Muscle layer of duodenum (tissue), 2 donors: Measurements from ENCODE around the gene RAB11FIP3.
A peak's percentile ranks its signal among the peaks of the same experiment; 100 is the strongest.

Experiments
- H3K27ac ChIP-seq: one replicate; pipeline ENCODE4 v1.7.0; 2013; ENCODE audit warnings: mild to moderate bottlenecking, low read length
- H3K27me3 ChIP-seq: one replicate; pipeline ENCODE4 v1.7.0; 2013; ENCODE audit warnings: low read depth, mild to moderate bottlenecking, control low read depth, low read length
- H3K36me3 ChIP-seq, 2 donors: one replicate each; pipeline ENCODE4 v1.7.0; 2013; ENCODE audit warnings: low read length in 2 of 2, control low read depth in 1 of 2, mild to moderate bottlenecking in 1 of 2; ENCODE audit not compliant: insufficient read depth in 2 of 2, control insufficient read depth in 1 of 2
- H3K4me1 ChIP-seq, 2 donors: one replicate each; pipeline ENCODE4 v1.7.0; 2013; ENCODE audit warnings: low read length in 2 of 2, mild to moderate bottlenecking in 2 of 2, control low read depth in 1 of 2, moderate library complexity in 1 of 2; ENCODE audit not compliant: insufficient read depth in 2 of 2, control insufficient read depth in 1 of 2
- H3K4me3 ChIP-seq, 2 donors: one replicate each; pipeline ENCODE4 v1.7.0; 2013; ENCODE audit warnings: low read length in 2 of 2, low read depth in 1 of 2, mild to moderate bottlenecking in 1 of 2
- H3K9me3 ChIP-seq, 2 donors: one replicate each; pipeline ENCODE4 v1.7.0; 2013; ENCODE audit warnings: low read length in 2 of 2, control low read depth in 1 of 2, mild to moderate bottlenecking in 1 of 2; ENCODE audit not compliant: control insufficient read depth in 1 of 2
- donor health status: healthy.

The RAB11FIP3 gene

DNA sequence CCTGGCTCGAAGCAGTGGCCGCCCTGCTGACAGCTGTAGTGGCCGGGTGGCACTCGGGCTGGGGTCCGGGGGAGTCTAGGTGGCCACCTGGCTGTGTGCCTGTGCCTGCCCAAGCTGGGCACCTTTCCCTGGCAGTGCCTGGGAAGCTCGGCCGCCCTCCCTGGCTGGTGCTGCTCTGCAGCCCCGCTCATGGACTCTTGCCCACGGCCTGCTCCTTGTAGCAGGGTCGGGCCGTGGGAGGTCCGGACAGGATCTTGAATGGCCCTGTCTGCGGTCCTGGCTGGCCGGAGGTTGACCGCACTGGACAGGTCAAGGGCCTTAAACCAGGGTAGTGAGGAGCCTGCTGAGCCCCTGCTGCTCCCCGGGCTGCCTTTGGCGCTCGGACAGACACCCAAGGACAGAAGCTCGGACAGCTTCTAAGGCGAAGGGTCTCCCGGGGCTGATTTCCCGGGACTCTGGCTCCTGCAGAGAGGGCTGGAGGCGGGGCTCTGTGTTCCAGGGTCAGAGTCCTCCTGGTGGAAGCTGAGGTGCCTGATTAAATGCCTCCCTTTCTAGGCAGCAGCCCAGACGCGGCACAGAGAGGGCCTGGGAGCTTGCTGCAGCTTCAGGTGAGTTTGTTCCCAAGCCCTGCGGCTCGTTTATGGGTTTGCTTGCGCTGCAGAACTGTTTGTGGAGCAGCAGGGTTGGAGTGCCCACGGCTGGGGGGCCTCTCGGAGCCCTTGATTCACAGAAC, 108.1 kb downstream of the RAB11FIP3 start:
- no peaks in the 10 kb centered on the region for H3K9me3 ChIP-seq
- H3K27me3 ChIP-seq, result no peaks in the 10 kb centered on the region
- no peak overlapping the region for H3K27ac ChIP-seq
- H3K4me1 ChIP-seq, result peaks cover 0 to 20% of the 10 kb centered on the region in 2 donors
- H3K36me3 ChIP-seq, result peaks cover 0 to 23% of the 10 kb centered on the region in 2 donors
- H3K4me3 ChIP-seq, result no peak overlapping the region

DNA sequence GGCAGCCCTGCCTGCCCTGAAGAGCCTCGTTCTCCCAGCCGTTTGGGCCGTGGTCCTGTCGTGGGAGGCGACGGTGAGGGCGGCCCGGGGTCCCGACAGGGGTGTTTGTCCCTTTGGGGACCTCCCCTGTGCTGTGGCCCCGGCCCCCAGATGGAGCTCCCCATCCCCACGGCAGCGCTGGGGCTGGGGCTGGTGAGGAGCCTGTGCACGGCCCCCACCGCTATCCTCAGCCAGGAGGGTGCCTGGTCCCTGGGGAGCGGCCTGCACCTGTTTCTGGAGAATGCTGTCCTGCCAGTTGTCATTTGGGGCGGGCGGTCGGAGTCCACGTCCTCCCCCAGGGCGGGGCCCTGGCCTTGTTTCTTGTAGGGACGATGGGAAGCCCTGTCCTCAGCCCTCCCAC, 108.7 kb downstream of the RAB11FIP3 start:
- H3K27ac ChIP-seq, result peak overlapping the region; percentile 31
- H3K4me3 ChIP-seq, result no peak overlapping the region
- no peaks in the 10 kb centered on the region for H3K9me3 ChIP-seq
- peaks cover 0 to 23% of the 10 kb centered on the region in 2 donors for H3K36me3 ChIP-seq
- H3K4me1 ChIP-seq, result peaks cover 0 to 14% of the 10 kb centered on the region in 2 donors
- no peaks in the 10 kb centered on the region for H3K27me3 ChIP-seq

- Histone ChIP-seq H3K4me3 (no peak overlapping the region), H3K27ac (peak overlapping the region; percentile 31), H3K4me1 (peaks cover 0 to 7% of the 10 kb centered on the region in 2 donors), H3K27me3 (no peaks in the 10 kb centered on the region), H3K9me3 (no peaks in the 10 kb centered on the region), H3K36me3 (peaks cover 0 to 23% of the 10 kb centered on the region in 2 donors)
These were observed 109.5 kb downstream of the RAB11FIP3 start for GRCh38 chr16:534856-535445.

DNA sequence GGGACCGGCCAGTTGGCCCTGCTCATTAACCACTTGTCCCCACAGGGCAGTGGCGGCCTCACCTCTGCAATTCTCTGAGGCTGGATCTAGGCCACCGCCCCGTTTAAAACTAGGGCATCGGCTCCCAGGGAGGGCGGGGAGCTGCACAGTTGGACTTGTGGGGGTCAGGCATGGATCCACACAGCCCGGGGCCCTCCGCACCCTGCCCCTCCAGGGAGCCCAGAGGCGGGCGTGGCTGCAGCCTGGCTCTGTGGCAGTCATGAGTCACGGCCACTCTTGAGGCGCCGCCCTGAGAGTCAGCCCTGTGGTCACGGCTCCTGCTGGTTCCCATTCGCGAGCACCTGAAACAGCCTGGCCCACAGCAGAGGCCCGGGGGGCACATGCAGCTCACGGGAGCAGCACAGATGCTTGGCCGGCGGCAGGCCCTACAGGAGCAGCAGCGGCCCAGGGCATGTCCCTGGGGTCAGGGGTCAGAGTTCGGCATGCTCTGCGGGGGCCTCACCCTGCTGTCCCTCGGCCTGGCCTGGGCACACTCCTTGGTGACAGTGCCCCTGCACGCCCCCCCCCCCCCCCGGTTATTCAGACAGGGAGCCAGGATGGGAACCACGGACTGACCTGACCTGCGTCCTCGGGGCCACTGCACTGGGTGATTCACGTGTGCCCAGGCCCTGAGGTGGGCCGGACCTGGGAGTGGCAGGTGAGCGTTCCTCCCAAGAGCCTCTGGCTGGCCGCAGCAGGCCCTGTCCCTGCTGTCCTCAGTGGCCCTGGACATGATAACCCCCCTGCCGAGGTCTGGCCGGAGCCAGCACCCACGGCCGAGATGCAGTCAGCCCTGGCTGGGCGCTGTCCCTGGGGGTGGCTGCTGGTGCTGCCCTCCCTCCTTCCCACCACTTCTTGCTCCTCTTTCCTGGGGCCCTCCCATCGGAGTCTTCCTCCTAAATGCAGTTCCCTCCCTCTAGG, 110.3 kb downstream of the RAB11FIP3 start:
- no peak overlapping the region for H3K27ac ChIP-seq
- H3K36me3 ChIP-seq, result peaks cover 0 to 23% of the 10 kb centered on the region in 2 donors
- no peaks in the 10 kb centered on the region for H3K27me3 ChIP-seq
- H3K9me3 ChIP-seq, result no peaks in the 10 kb centered on the region
- peaks cover 0 to under 1% of the 10 kb centered on the region in 2 donors for H3K4me1 ChIP-seq
- no peak overlapping the region for H3K4me3 ChIP-seq

GRCh38 chr16:536746-537145, 111.3 kb downstream of the RAB11FIP3 start:
- no peaks in the 10 kb centered on the region for H3K27me3 ChIP-seq
- H3K9me3 ChIP-seq, result no peaks in the 10 kb centered on the region
- H3K36me3 ChIP-seq, result peaks cover 0 to 23% of the 10 kb centered on the region in 2 donors
- no peak overlapping the region for H3K4me3 ChIP-seq
- H3K4me1 ChIP-seq, result no peaks in the 10 kb centered on the region
- H3K27ac ChIP-seq, result no peak overlapping the region

GRCh38 chr16:537415-538335, 112.2 kb downstream of the RAB11FIP3 start:
- Histone ChIP-seq H3K4me3 (no peak overlapping the region), H3K4me1 (no peaks in the 10 kb centered on the region), H3K27ac (no peak overlapping the region), H3K36me3 (peaks cover 0 to 23% of the 10 kb centered on the region in 2 donors), H3K27me3 (no peaks in the 10 kb centered on the region), H3K9me3 (no peaks in the 10 kb centered on the region)

DNA sequence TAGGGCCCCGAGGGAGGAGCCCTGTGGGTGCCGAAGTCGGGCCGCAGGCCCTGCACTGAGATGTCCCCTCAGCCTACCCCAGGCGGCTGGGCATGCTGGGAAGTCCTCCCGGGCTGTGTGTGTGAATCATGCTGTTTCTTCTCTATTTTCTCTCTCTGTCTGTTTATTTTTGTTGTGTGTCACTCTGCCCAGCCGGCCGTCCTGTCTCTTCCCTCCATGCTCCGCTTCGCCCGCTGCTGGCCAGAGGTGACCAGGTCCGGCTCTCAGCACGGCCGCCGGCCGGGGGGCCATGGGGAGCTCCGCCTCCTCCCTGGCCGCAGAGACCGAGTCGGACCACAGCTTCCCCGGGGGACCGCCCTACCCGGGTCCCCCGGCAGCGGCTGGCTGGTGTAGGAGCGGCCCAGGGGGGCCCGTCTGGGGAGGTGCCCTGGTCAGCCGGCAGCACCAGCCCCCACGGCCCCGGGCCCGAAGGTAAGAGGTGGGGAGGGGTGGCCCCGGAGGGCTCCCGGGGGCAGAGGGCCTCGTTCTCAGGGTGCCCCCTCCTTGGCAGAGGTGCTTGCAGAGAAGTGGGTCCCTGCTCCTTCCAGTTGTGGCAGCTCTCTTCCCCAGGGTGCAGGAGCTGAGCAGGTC, 114.6 kb downstream of the RAB11FIP3 start:
- no peak overlapping the region for H3K4me3 ChIP-seq
- H3K4me1 ChIP-seq, result no peaks in the 10 kb centered on the region
- no peaks in the 10 kb centered on the region for H3K9me3 ChIP-seq
- H3K36me3 ChIP-seq, result peaks cover 0 to 27% of the 10 kb centered on the region in 2 donors
- no peaks in the 10 kb centered on the region for H3K27me3 ChIP-seq
- no peak overlapping the region for H3K27ac ChIP-seq

GRCh38 chr16:540645-541340, 115.3 kb downstream of the RAB11FIP3 start:
- H3K9me3 ChIP-seq, result no peaks in the 10 kb centered on the region
- no peaks in the 10 kb centered on the region for H3K27me3 ChIP-seq
- H3K4me1 ChIP-seq, result no peaks in the 10 kb centered on the region
- H3K4me3 ChIP-seq, result no peak overlapping the region
- H3K36me3 ChIP-seq, result peaks cover 0 to 27% of the 10 kb centered on the region in 2 donors
- H3K27ac ChIP-seq, result no peak overlapping the region

DNA sequence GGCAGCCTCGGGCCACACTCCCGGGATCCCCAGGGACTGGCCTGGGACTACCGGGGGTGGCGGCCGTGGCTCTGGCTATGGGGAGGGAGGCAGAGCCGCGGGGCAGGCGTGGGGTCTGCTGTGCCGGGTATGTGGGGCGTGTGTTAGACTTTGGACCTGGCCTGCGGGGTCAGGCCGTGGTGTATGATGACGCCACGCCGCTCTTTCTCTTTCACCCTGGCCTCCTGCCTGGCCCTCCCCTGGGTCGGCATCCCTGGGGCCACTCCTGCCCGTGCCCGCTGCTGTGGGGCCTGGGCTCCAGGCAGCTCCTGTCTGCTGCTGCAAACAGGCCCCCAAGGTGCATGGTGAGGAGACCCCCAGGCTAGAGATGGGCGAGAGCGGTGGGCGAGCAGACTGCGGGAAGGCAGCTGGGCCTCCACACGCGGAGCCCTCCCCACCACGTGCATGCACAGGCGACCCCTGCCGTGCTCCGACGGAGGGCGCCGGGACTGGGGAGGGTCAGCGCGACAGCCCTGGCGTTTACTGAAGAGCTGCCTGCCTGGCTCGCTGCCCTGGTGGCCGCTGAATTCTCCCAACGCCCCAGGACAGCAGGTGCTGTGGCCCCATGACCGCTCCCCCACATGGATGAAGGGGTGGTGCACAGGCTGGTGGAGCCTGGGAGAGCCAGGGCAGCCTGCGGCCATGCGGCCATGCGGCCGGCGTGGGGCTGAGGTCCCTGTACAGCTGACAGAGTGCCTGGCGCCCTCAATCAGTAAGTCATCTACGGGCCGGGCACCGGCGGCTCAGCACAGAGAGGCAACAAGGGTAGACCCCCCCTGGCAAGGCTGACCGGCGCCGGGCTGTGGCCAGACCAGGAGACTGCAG, 118.1 kb downstream of the RAB11FIP3 start:
- Histone ChIP-seq H3K36me3 (peaks cover 0 to 16% of the 10 kb centered on the region in 2 donors), H3K27me3 (no peaks in the 10 kb centered on the region), H3K27ac (no peak overlapping the region), H3K4me3 (no peak overlapping the region), H3K4me1 (no peaks in the 10 kb centered on the region), H3K9me3 (no peaks in the 10 kb centered on the region)
